Ovary (tissue), 3 donors: ENCODE data around the gene RGS19.

Experiments
- EP300 ChIP-seq: sonication (generic); formaldehyde crosslinking; IDR thresholded peaks from one replicate; pipeline ENCODE4 v1.6.1; 2017; ENCODE audit warnings: antibody characterized with exemption
- TF ChIP-seq, protein P1 (sequence below), 3 donors: fragments of 450-650 bp in 2 of 3; fragments of 200-600 bp in 1 of 3; IDR thresholded peaks; one replicate each; pipeline versions ENCODE4 v1.5.1 to v1.8.0; 2016 to 2022; ENCODE audit warnings: antibody characterized with exemption in 3 of 3, mild to moderate bottlenecking in 1 of 3
- donor health status: DM: no; HTN: no; CAD: no.

DNA sequence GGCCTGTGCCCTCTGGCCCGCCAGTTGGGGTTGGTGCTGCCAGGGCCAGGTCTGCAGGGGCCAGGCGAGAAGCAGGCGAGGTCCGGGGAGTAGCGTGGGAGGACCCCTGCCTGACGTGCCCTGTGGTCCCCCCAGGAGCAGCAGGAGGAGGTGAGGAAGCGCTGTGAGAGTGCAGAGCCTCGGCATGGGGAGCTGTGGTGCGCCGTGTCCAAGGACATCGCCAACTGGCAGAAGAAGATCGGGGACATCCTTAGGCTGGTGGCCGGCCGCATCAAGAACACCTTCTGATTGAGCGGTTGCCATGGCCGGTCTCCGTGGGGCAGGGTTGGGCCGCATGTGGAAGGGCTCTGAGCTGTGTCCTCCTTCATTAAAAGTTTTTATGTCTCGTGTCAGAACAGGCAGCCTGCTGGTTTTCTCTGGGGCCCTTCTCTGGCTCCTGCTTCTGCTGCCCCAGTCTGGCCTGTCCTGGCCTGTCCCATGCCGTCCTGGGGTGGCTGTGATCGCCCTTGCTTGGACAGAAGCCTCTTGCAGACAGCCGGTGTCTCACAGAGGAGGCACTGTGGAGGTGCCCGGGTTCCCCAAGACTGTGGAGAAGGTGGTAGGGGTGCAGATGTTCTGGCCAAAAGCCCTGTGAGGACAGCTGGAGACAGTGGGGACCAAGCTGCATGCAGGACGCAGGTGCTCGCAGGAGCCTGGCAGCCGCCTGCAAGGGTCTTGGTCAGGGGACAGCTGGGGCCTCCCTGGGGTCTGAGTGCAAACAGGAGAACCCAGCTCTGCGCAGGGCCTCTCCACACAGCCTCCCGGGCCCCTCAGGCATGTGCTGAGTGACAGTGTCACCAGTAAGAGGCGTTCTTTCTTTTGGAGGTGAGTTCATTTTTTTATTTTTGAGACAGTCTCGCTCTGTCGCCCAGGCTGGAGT, 46.4 kb downstream of the RGS19 start:
- TF ChIP-seq, protein P1, sequence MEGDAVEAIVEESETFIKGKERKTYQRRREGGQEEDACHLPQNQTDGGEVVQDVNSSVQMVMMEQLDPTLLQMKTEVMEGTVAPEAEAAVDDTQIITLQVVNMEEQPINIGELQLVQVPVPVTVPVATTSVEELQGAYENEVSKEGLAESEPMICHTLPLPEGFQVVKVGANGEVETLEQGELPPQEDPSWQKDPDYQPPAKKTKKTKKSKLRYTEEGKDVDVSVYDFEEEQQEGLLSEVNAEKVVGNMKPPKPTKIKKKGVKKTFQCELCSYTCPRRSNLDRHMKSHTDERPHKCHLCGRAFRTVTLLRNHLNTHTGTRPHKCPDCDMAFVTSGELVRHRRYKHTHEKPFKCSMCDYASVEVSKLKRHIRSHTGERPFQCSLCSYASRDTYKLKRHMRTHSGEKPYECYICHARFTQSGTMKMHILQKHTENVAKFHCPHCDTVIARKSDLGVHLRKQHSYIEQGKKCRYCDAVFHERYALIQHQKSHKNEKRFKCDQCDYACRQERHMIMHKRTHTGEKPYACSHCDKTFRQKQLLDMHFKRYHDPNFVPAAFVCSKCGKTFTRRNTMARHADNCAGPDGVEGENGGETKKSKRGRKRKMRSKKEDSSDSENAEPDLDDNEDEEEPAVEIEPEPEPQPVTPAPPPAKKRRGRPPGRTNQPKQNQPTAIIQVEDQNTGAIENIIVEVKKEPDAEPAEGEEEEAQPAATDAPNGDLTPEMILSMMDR (IDR thresholded peaks at IDR 0.05): no peak
- TF ChIP-seq EP300: no peak
